ENCODE results near the gene ARID1B. TPM values are rescaled to one million over a fixed set of nuclear protein-coding genes. Genes with fewer than 3 reads are reported as not detected.

ARID1B gene
- total and polyA plus RNA-seq, 2 of the 13 experiments (the other 11 are each of a cell fraction or from before 2014, with no cell fraction given), result 20.1 to 32.6 TPM

- Histone ChIP-seq H3K79me2 (ENCODE audit: insufficient read depth, low read length) (peaks cover 47% of the 10 kb centered on the region), H3K4me2 (ENCODE audit: low read depth, low read length) (no peak overlapping the region), H2AFZ (ENCODE audit: low read length) (no peak overlapping the region), H3K4me1 (ENCODE audit: insufficient read depth, low read length) (peaks cover 19% of the 10 kb centered on the region), H3K9me3 (ENCODE audit: low read length) (0 out of 2 replicates have a peak, but pooled peaks cover 5% of the 10 kb centered on the region), H4K20me1 (ENCODE audit: insufficient read depth, low read length) (no peaks in the 10 kb centered on the region; the same call in 1 of the 2 replicates), H3K4me3 (replicated peaks in 1 of 3; ENCODE audit: insufficient read depth in 1 of 3, low read depth in 2 of 3, low read length in 3 of 3) (no peak overlapping the region), H3K36me3 (replicated peaks in 1 of 2; ENCODE audit: control insufficient read depth in 1 of 2, insufficient read depth in 2 of 2, low read length in 2 of 2) (no peaks in the 10 kb centered on the region), H3K9ac (ENCODE audit: insufficient read depth, low read depth, low read length) (no peak overlapping the region), H3K27ac (ENCODE audit: extremely low read length, insufficient read depth, low read length) (no peak overlapping the region), H3K27me3 (ENCODE audit: control insufficient read depth in 1 of 2, insufficient read depth in 2 of 2, low read length in 2 of 2) (no peaks in the 10 kb centered on the region; a peak in 1 of 5 replicates)
- no peak for ATAC-seq
- BruUV-seq (replicated peaks), result no TSS peak
- in situ Hi-C loops (cut with HindIII; ENCODE audit: extremely low pct_ligation_motif_present, low pct_unique_long_range_greater_than_20kb) (no loop called here), intact Hi-C loops (cut with micrococcal nuclease; ENCODE audit: unreplicated experiment) (loop anchor here (5.0 kb wide), 2 partner anchors 72 to 92 kb away; no protein-coding TSS in a partner anchor)
- TF ChIP-seq PAX8 (CRISPR knock-in tag; IDR thresholded peaks at IDR 0.05; ENCODE audit: borderline replicate concordance) (no peak), ZNF652 (CRISPR knock-in tag; IDR thresholded peaks at IDR 0.05; ENCODE audit: borderline replicate concordance, low read depth) (peak; percentile 54; the same call in 1 of the 2 replicates)
- WGBS (ENCODE audit: low lambda C conversion rate), result 97% methylated on average over 2 of the region's 2 CpGs
- no peak for FAIRE-seq
- ChIA-PET POLR2A (no interaction called here), CTCF (ENCODE audit: low intra/inter-chr PET ratio, low total read pairs) (no interaction called here)
- no peak for DNase-seq (ENCODE audit: low spot score)
Observed at GRCh38 chr6:157023958-157024357, 246.8 kb downstream of the ARID1B start.

GRCh38 chr6:157024745-157025144 lies 247.6 kb downstream of the ARID1B start:
- CTCF ChIA-PET (ENCODE audit: low intra/inter-chr PET ratio, low total read pairs), result no interaction called here
- no TSS peak for BruUV-seq (replicated peaks)
- ATAC-seq (no peak), FAIRE-seq (no peak), DNase-seq (ENCODE audit: low spot score) (no peak)
- H2AFZ ChIP-seq (ENCODE audit: low read length), result no peak overlapping the region
- no peak overlapping the region for H3K9ac ChIP-seq (ENCODE audit: insufficient read depth, low read depth, low read length)
- in situ Hi-C loops (cut with HindIII; ENCODE audit: extremely low pct_ligation_motif_present, low pct_unique_long_range_greater_than_20kb), result no loop called here
- H3K27ac ChIP-seq (ENCODE audit: extremely low read length, insufficient read depth, low read length), result no peak overlapping the region
- H3K36me3 ChIP-seq (replicated peaks in 1 of 2; ENCODE audit: control insufficient read depth in 1 of 2, insufficient read depth in 2 of 2, low read length in 2 of 2), result no peaks in the 10 kb centered on the region
- peak; percentile 47; the same call in 1 of the 2 replicates for TF ChIP-seq CEBPB (IDR thresholded peaks at IDR 0.05; ENCODE audit: borderline replicate concordance, low read depth, low read length)
- no peak for TF ChIP-seq ZNF121 (CRISPR knock-in tag; IDR thresholded peaks at IDR 0.05)
- H3K4me3 ChIP-seq (replicated peaks in 1 of 3; ENCODE audit: insufficient read depth in 1 of 3, low read depth in 2 of 3, low read length in 3 of 3), result no peak overlapping the region
- intact Hi-C loops (cut with micrococcal nuclease; ENCODE audit: unreplicated experiment), result loop anchor here (5.0 kb wide), 2 partner anchors 72 to 92 kb away; no protein-coding TSS in a partner anchor
- no peaks in the 10 kb centered on the region; a peak in 1 of 5 replicates for H3K27me3 ChIP-seq (ENCODE audit: control insufficient read depth in 1 of 2, insufficient read depth in 2 of 2, low read length in 2 of 2)
- WGBS (ENCODE audit: low lambda C conversion rate), result 94% methylated on average over 3 of the region's 3 CpGs
- H3K9me3 ChIP-seq (ENCODE audit: low read length), result 0 out of 2 replicates have a peak, but pooled peaks cover 5% of the 10 kb centered on the region
- no peak overlapping the region for H3K4me2 ChIP-seq (ENCODE audit: low read depth, low read length)
- POLR2A ChIA-PET, result no interaction called here
- peaks cover 44% of the 10 kb centered on the region for H3K79me2 ChIP-seq (ENCODE audit: insufficient read depth, low read length)
- H4K20me1 ChIP-seq (ENCODE audit: insufficient read depth, low read length), result no peaks in the 10 kb centered on the region; the same call in 1 of the 2 replicates
- H3K4me1 ChIP-seq (ENCODE audit: insufficient read depth, low read length), result peaks cover 12% of the 10 kb centered on the region
